DMS153 treated with DMSO at 0.1 percent for 48 hours (cell line): ENCODE measurements around the gene COQ10B.
"Not testable (repeated sequence)": the region's sequence is repeated elsewhere in the genome, so short reads cannot be mapped to it uniquely, and the experiment has no call there.

ENCODE experiments used
- DNase-seq: peaks from one replicate; lab custom pipeline; 2025; ENCODE audit not compliant: unreplicated experiment; lab: John Stamatoyannopoulos, UW

Gene COQ10B

GRCh38 chr2:197453123-197453913, at the start of gene COQ10B:
TSS of gene COQ10B (plus strand) at chr2:197453552. CDS start at chr2:197453561, 9 bp downstream.
- peak; percentile 97 for DNase-seq

- DNase-seq, result no peak
Measured at GRCh38 chr2:197405582-197405981, 47.8 kb upstream of the COQ10B start.

- no peak for DNase-seq
Measured at GRCh38 chr2:197414039-197414438, 39.3 kb upstream of the COQ10B start.

DNA sequence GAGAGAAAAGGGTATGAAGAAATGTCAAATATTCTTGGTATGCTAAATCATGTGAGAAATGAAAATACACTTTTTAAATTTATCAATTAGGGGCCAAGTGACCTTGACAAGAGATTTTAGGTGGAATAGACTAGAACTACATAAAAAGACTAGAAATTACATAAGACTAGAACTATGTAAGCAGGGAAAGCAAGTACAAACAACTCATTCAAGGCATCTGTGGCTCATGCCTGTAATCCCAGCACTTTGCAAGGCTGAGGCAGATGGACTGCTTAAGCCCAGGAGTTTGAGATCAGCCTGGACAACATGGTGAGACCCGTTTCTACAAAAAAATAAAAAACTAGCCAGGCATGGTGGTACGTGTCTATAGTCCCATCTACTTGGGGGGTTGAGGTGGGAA, 38.8 kb upstream of the COQ10B start:
- no peak for DNase-seq

DNA sequence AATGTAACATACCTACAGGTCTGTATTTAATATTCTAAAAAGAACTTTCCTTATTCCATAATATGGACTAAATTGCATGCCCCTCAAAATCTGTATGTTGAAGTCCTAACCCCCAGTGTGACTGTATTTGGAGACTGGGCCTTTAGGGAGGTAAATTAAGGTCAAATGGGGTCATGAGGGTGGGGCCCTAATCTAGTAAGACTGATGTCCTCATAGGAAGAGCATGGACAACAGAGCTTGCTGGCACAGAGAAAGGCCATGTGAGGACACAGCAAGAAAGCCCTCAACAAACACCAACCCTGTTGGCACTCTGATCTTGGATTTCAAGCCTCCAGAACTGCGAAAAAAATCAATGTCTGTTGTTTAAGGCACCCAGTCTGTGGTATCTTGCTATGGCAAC, 37.1 kb upstream of the COQ10B start:
- no peak for DNase-seq

DNA sequence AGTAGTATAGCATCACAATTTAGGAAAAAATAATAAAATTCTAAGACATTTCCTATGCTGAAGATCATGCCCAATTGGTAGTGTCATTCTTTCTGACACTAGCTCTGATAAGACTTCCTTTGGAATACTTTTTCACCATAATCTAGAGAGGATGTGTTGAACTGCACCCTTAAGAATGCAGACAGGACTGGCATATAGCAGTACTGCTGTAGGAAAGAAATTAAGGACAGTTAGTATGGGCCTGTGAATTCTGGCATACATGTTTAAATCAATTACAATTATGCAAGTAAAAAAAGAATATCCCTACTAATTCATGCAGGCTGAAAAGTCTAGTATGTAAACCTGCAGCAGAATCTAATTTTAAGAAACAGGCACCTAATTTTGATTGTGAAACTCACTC, 33.9 kb upstream of the COQ10B start:
- DNase-seq, result no peak

- DNase-seq, result no peak
Measured at GRCh38 chr2:197423307-197423706, 30.0 kb upstream of the COQ10B start.

GRCh38 chr2:197425550-197425949, 27.8 kb upstream of the COQ10B start:
- no peak for DNase-seq

DNA sequence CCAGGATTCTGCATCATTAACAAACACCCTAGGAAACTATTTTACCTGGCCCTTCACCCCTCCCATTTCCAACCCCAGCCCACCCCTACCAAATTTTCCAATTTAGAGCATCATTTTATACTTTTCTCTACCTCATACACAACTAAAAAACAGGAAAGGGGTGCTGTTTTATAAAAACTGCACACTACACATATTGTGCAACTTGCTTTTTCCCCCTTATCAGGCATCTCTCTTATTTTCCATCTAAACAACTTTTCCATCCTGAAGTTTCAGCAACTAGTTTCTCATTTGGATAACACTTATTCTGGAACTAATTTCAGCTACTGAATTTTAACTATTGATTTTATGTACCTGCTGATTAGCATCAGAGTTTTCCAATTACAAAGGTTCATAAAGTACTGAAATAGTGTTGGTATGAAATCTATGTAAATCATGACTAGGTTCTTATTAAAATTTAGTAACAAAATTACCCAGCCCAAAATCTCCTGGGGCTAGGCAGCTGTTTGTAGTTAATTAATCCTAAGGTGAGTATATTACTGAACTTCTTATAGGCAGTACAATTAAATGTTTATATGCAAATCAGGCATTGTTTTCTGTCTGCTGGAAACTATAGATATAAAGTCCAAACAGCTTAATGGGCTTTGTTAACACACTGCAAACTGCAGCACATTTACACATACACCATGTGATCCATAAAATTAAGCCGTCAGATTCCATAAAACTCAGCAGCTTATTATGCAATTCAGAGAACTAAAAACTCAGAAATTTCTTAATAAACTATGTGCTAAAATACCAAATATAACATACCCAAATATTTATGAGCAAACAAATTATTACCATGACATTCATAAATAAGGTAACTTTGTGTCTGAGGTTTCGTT, 26.4 kb upstream of the COQ10B start:
- DNase-seq, result no peak

DNA sequence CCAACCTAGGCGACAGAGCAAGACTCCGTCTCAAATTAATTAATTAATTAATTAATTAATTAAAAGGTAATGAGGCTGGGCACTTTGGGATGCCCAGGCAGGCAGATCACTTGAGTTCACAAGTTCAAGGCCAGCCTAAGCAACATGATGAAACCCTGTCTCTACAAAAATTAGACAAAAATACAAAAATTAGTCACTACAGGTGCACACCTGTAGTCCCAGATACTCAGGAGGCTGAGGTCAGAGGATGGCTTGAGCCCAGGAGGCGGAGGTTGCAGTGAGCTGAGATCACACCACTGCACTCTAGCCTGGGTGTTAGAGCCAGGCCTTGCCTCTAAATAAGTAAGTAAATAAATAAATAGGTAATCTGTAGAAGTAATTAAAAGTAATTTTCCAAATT, 25.4 kb upstream of the COQ10B start:
- no peak for DNase-seq

DNA sequence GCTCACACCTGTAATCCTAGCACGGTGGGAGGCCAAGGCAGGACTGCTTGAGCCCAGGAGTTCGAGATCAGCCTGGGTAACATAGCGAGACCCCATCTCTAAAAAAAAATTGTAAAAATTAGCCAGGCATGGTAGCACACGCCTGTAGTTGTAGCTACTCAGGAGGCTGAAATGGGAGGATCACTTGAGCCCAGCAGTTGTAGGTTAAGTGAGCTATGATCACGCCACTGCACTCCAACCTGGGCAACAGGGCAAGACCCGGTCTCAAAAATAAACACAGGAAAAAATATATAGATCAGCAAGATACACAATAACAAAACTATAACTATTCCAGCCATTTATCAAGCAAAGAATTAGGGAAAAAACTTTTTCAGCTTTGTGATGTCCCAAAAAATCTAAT, 21.5 kb upstream of the COQ10B start:
- no peak for DNase-seq

DNA sequence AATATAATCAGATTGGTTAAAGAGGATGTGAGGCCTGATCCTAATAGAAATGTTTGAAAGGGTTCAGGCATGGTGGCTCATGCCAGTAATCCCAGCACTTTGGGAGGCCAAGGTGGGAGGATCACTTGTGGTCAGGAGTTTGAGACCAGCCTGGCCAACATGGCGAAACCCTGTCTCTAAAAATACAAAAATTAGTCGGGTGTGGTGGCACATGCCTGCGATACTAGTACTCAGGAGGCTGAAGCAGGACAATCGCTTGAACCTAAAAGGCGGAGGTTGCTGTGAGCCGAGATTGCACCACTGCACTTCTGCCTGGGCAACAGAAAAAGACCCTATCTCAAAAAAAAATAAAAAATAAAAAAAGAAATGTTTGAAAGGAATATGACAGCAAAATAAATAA, 20.8 kb upstream of the COQ10B start:
- DNase-seq, result not testable (repeated sequence)

DNA sequence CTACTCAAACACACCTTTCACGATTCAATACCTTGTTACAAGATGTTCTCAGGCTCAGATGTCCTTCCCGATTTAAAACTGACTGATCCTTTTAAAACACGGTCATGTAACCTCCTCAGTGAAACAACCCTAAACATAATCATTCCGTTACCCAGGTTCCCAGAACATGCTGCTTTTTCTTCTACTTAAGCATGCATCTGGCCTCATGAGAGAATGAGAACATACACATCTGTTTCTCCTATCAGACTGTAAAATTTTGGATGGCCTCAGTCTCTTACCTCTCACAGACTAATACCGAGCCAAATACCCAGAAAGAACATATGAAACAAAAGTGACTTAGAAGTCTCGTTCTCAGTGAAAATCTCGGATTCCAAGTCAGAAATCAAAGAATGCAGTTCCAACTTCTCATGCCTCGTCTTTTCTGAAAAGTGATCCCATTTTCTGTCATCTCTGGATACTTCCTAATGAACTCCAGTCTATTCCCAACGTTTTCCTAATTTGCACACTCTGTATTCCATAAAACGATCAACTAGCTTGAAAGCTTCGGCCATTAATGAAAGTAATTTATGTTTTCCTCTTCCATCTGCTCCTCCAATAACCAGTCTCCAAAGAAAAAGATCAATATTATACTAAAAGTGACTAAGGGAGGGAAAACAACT, 19.4 kb upstream of the COQ10B start:
- DNase-seq, result no peak

- peak; percentile 95 for DNase-seq
Measured at GRCh38 chr2:197434541-197435513, 18.5 kb upstream of the COQ10B start, which contains the start of gene SF3B1. TSS of gene SF3B1 (minus strand) at chr2:197435028. CDS start at chr2:197434999, 29 bp downstream.

- DNase-seq, result no peak
Measured at GRCh38 chr2:197435598-197436420, 17.5 kb upstream of the COQ10B start.

- DNase-seq, result no peak
Measured at GRCh38 chr2:197437380-197437779, 16.0 kb upstream of the COQ10B start.

DNA sequence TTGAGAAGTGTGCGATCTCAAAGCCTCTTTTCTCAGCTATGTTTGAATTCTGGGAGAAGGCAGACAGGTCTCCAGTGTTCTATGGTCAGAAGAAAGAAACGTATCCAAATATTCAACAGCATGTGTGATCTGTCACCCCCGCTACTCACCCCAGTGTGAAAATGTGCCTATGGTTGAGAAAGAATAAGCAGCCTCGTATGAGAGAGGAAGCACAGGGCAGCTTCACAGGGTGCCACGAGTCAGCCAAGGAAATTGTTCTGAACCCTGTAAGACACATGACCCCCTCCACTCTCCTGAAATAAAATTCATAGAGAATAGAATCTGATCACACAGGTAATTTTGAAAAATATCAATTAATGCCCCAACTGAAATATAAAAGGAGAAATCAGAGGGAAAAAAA, 10.5 kb upstream of the COQ10B start:
- DNase-seq, result no peak

GRCh38 chr2:197445746-197446145, 7.6 kb upstream of the COQ10B start:
- DNase-seq, result no peak

DNA sequence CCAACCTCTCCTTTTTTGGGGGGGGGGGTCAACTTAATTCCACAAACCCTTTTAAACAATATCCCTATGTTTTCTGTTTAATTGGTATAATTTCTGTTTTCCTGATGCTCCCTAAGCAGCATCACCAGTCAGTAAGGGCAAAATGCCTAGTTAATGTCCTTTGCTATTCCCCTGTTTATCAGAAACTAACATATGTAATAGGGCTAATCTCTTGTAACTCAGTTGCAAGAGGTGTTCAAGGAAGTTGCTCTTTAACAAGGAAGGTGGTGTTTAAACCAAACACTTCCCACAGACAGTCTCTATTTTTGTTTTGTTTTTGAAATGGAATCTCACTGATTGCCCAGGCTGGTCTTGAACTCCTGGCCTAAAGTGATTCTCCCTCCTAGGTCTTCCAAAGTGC, 6.5 kb upstream of the COQ10B start:
- DNase-seq, result no peak

DNA sequence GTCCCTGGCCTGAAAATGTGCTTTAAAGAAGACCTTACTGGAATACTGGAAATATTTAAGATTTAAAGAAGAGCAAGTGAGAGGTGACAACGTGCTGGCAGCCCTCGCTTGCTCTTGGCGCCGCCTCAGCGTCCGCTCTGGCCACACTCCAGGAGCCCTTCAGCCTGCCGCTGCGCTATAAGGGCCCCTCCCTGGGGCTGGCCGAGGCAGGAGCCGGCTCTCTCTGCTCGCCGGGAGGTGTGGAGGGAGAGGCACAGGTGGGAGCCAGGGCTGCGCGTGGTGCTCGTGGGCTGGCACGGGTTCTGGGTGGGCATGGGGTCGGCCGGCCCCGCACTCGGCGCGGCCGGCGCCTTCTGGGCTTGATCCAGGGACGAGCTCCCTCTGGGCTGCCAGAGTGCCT, 2.9 kb upstream of the COQ10B start:
- DNase-seq, result no peak
